SK-N-SH treated with all-trans-retinoic acid at 6 μM for 48 hours (cell line): Measurements from ENCODE around the gene NCAM1.

Experiments
- ARNTL ChIP-seq: fragments of 450-650 bp; formaldehyde crosslinking; IDR thresholded peaks from 2 replicates; pipeline ENCODE4 v1.5.0; 2020; ENCODE audit warnings: low read depth, mild to moderate bottlenecking, moderate library complexity, borderline replicate concordance
- BACH2 ChIP-seq: fragments of 250-450 bp; sonication (Bioruptor Pico); IDR thresholded peaks from 2 replicates; pipeline ENCODE4 v1.9.0; 2021; ENCODE audit warnings: mild to moderate bottlenecking, borderline replicate concordance
- CREB5 ChIP-seq: fragments of 250-450 bp; sonication (Bioruptor Pico); IDR thresholded peaks from 2 replicates; pipeline ENCODE4 v1.5.1; 2020; ENCODE audit warnings: low read depth, mild to moderate bottlenecking, moderate library complexity
- CSRNP3 ChIP-seq: fragments of 250-450 bp; sonication (Bioruptor Pico); IDR thresholded peaks from 2 replicates; pipeline ENCODE4 v1.5.1; 2021; ENCODE audit warnings: mild to moderate bottlenecking, moderate library complexity
- PATZ1 ChIP-seq: fragments of 250-450 bp; sonication (Bioruptor Pico); IDR thresholded peaks from 2 replicates; pipeline ENCODE4 v1.8.0; 2020; ENCODE audit warnings: mild to moderate bottlenecking, moderate library complexity, borderline replicate concordance
- RARB ChIP-seq: fragments of 250-450 bp; sonication (Bioruptor Pico); IDR thresholded peaks from 2 replicates; pipeline ENCODE4 v1.8.0; 2021; ENCODE audit warnings: mild to moderate bottlenecking, moderate library complexity
- TCF4 ChIP-seq: fragments of 250-450 bp; sonication (Bioruptor Pico); IDR thresholded peaks from 2 replicates; pipeline ENCODE4 v1.8.0; 2021; ENCODE audit warnings: mild to moderate bottlenecking, moderate library complexity, borderline replicate concordance
- ZC3H10 ChIP-seq: fragments of 250-450 bp; sonication (Bioruptor Pico); IDR thresholded peaks from 2 replicates; pipeline ENCODE4 v1.5.1; 2021; ENCODE audit warnings: mild to moderate bottlenecking, moderate library complexity
- ZFP3 ChIP-seq: fragments of 250-450 bp; sonication (Bioruptor Pico); IDR thresholded peaks from 2 replicates; pipeline ENCODE4 v1.5.0; 2020; ENCODE audit warnings: mild to moderate bottlenecking, moderate library complexity
- ZNF70 ChIP-seq: fragments of 450-650 bp; formaldehyde crosslinking; IDR thresholded peaks from 2 replicates; pipeline ENCODE4 v1.5.0; 2020; ENCODE audit warnings: mild to moderate bottlenecking, moderate library complexity

GRCh38 chr11:113286009-113286408 is 324.8 kb downstream of the NCAM1 start:
- TF ChIP-seq ZC3H10 (CRISPR knock-in tag) (no peak), ZNF70 (no peak), BACH2 (no peak), CSRNP3 (no peak), ARNTL (no peak), PATZ1 (no peak), RARB (no peak), ZFP3 (no peak), CREB5 (CRISPR knock-in tag) (no peak), TCF4 (CRISPR knock-in tag) (no peak)
